ENCODE data around the gene ABCC1.
"Not testable (repeated sequence)": the region's sequence is repeated elsewhere in the genome, so short reads cannot be mapped to it uniquely, and the experiment has no call there.

Gene ABCC1

GRCh38 chr16:16083421-16084156, 134.2 kb downstream of the ABCC1 start:
- ATAC-seq (no peak), DNase-seq (peak; percentile 32)

- no peak for ATAC-seq
- no peak for DNase-seq
Observed at GRCh38 chr16:16084874-16085273, 135.5 kb downstream of the ABCC1 start.

- ATAC-seq = no peak
- no peak for DNase-seq
Observed at GRCh38 chr16:16086653-16087446, 137.4 kb downstream of the ABCC1 start.

DNA sequence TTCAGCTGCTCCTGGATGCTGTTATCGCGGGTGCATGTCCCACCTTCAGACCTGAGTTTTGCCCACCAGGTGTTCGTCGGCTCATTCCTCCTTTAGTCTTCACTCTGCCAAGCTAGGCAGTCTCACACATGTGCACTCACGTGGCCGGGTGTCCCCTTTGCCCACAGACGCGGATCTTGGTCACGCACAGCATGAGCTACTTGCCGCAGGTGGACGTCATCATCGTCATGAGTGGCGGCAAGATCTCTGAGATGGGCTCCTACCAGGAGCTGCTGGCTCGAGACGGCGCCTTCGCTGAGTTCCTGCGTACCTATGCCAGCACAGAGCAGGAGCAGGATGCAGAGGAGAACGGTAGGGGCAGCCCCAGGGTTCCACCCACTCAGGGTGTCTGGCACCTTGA, 140.8 kb downstream of the ABCC1 start:
- ATAC-seq (no peak), DNase-seq (no peak)

GRCh38 chr16:16092925-16093627, 143.7 kb downstream of the ABCC1 start:
- ATAC-seq = no peak
- DNase-seq = no peak

GRCh38 chr16:16093628-16094332, 144.4 kb downstream of the ABCC1 start:
- ATAC-seq = no peak
- no peak for DNase-seq

DNA sequence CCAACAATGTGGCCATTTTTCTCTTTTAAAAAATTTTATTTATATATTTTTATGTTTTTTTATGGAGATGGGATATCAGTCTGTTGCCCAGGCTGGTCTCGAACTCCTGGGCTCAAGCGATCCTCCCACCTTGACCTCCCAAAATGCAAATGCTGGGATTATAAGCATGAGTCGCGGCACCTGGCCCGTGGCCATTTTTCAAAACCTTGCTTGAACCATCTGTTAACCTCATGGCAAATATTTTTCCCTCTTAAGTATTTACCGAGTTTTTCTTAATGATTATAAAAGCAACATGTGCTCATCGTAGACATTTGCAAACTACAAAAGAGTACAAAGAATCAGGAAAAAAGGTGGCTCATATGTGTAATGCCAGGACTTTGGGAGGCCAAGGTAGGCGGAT, 146.2 kb downstream of the ABCC1 start:
- DNase-seq (no peak), ATAC-seq (no peak)

DNA sequence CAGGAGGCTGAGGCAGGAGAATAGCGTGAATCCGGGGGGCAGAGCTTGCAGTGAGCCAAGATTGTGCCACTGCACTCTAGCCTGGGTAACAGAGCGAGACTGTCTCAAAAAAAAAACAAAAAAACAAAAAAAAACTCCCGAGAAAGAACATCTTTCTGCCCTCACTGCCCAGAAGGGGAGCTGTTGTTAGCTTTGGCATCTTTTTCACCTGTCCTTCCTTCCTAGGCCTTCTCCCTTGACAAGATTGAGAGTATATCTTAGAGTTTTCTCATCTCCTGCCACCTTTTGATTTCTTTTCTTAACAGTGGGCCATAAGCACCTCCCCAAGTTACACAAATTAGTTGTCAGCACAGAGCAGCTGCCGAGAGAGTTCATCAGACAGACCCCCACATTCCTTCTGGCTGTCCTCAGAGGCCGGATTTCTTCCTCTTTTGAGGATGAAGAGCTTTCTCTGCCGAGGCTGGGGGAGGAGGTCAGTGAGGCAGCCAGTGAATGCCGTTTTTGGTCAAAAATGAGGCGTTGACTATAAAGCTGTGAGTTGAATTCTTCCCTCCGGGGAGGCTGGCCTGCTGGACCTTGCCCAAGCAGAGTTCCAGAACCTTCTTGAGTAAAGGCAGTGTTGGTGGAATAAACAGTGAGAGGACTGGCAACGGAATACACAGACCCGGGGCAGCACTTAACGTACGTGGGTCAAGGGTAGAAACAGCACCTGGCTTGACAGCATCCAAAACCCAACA, 146.9 kb downstream of the ABCC1 start:
- ATAC-seq = no peak
- DNase-seq = no peak

DNA sequence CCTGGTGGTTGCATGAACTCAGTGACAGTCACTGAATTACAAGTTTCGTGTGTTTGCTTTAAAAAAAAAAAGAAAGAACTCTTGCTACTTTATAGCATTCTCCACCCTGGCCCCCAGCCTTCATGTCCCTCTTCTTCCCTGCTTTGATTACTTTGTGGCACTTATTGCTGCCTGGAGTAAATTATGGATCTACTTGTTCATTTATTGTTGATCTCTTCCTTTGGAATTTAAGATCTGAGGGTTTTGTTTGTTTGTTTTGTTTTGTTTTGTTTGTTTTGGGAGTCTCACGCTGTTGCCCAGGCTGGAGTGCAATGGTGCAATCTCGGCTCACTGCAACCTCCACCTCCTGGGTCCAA, 147.4 kb downstream of the ABCC1 start:
- no peak for DNase-seq
- no peak for ATAC-seq

- no peak for ATAC-seq
- DNase-seq = no peak
Observed at GRCh38 chr16:16099320-16099719, 149.9 kb downstream of the ABCC1 start.

- ATAC-seq (no peak), DNase-seq (no peak)
Observed at GRCh38 chr16:16100631-16101030, 151.2 kb downstream of the ABCC1 start.

GRCh38 chr16:16101585-16101984, 152.2 kb downstream of the ABCC1 start:
- DNase-seq (no peak), ATAC-seq (no peak)

DNA sequence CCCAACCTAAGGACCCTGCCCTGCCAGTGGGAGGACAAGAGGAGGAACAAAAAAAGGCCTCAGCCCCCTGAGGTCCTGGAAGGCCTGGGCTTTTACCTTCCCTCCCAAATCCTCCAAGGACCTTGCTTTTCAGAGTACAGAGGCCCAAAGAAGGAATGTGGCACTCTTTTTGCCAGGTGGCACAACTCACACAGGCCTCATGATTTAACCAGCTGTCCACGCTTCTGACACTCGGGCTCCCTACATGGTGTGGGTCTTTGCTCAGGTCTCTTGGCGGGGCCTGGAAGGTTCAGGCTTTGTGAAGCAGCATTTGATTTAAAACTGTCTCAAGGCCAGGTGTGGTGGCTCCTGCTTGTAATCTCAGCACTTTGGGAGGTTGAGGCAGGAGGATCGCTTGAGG, 153.3 kb downstream of the ABCC1 start:
- no peak for DNase-seq
- no peak for ATAC-seq

DNA sequence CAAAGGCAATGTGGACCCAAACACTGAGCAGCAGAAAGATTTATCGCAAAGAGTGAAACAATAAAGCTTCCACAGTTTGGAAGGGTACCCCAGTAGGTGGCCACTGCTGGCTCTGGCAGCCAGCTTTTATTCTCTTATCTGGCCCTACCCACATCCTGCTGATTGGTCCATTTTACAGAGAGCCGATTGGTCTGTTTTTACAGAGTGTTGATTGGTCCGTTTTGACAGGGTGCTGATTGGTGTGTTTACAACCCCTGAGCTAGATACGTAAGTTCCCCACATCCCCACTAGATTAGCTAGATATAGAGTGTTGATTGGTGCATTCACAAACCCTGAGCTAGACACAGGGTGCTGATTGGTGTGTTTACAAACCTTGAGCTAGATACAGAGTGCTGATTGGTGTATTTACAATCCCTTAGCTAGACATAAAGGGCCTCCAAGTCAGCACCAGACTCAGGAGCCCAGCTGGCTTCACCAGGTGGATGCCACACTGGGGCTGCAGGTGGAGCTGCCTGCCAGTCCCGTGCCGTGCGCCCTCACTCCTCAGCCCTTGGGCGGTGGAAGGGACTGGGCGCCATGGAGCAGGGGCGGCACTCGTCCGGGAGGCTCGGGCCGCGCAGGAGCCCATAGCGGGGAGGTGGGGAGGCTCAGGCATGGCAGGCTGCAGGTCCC, 154.9 kb downstream of the ABCC1 start:
- not testable (repeated sequence) for ATAC-seq, DNase-seq

GRCh38 chr16:16104804-16105141, 155.4 kb downstream of the ABCC1 start:
- DNase-seq, ATAC-seq: not testable (repeated sequence)

- ATAC-seq = no peak
- no peak for DNase-seq
Observed at GRCh38 chr16:16105646-16106045, 156.2 kb downstream of the ABCC1 start.

DNA sequence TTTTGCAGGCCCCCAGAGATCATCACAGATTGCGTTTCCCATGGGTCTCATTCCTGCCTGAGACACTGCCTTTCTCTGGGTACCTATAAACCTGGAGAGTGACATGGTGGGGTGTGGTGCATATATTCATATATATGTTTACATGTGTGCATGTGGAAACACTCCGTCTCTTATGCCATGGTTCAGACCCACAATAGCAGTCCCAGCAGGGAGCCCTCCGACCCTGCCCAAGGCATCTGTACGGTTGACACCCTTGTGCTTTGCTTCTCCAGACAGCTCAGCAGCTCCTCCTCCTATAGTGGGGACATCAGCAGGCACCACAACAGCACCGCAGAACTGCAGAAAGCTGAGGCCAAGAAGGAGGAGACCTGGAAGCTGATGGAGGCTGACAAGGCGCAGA, 157.1 kb downstream of the ABCC1 start:
- ATAC-seq = no peak
- DNase-seq = no peak

- no peak for ATAC-seq
- DNase-seq = no peak
Observed at GRCh38 chr16:16107839-16108238, 158.4 kb downstream of the ABCC1 start.

DNA sequence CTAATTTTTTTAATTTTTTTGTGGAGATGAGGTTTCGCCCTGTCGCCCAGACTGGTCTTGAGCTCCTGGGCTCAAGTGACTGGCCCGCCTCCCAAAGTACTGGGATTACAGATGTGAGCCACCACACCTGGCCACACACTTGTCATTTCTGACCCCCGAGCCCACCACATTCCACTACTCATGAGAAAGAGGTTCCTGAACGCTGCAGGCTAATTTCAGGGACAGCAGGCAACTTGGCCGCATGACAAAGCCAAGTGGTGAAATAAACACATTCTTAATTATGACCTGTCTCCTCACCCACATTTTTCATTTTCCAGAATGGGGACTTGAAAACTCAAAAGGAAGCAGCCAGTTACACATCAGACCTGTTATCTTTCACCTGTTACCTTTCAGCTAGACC, 159.3 kb downstream of the ABCC1 start:
- ATAC-seq (no peak), DNase-seq (no peak)

- DNase-seq (no peak), ATAC-seq (no peak)
Observed at GRCh38 chr16:16109453-16110110, 160.2 kb downstream of the ABCC1 start.

DNA sequence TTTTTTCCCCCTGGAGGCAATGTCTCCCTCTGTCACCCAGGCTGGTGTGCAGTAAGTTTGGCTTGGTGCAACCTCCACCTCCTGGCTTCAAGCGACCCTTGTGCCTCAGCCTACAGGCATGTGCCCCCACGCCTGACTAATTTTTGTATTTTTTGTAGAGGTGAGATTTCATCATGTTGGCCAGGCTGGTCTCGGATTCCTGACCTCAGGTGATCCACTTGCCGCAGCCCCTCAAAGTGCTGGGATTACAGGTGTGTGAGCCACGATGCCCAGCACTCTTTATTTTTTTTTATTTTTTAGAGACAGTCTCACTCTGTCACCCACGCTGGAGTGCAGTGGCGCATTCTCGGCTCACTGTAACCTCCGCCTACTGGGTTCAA, 160.7 kb downstream of the ABCC1 start:
- no peak for DNase-seq
- ATAC-seq = no peak
